Prostate gland (tissue), 2 donors: ENCODE results near the gene PHF12.

Source experiments
- POLR2AphosphoS5 ChIP-seq: sonication (generic); formaldehyde crosslinking; IDR thresholded peaks from one replicate; pipeline ENCODE4 v1.6.1; 2017; ENCODE audit warnings: antibody characterized with exemption
- TF ChIP-seq, protein P1 (sequence below), 4 experiments: fragments of 200-600 bp in 2 of 4; fragments of 450-650 bp in 2 of 4; sonication (generic) in 2 of 4; IDR thresholded peaks; 1 replicate in 3 of 4; 2 replicates in 1 of 4; pipeline ENCODE4 v1.5.1; 2016 to 2019; ENCODE audit warnings: antibody characterized with exemption in 4 of 4, mild to moderate bottlenecking in 2 of 4, moderate library complexity in 2 of 4

DNA sequence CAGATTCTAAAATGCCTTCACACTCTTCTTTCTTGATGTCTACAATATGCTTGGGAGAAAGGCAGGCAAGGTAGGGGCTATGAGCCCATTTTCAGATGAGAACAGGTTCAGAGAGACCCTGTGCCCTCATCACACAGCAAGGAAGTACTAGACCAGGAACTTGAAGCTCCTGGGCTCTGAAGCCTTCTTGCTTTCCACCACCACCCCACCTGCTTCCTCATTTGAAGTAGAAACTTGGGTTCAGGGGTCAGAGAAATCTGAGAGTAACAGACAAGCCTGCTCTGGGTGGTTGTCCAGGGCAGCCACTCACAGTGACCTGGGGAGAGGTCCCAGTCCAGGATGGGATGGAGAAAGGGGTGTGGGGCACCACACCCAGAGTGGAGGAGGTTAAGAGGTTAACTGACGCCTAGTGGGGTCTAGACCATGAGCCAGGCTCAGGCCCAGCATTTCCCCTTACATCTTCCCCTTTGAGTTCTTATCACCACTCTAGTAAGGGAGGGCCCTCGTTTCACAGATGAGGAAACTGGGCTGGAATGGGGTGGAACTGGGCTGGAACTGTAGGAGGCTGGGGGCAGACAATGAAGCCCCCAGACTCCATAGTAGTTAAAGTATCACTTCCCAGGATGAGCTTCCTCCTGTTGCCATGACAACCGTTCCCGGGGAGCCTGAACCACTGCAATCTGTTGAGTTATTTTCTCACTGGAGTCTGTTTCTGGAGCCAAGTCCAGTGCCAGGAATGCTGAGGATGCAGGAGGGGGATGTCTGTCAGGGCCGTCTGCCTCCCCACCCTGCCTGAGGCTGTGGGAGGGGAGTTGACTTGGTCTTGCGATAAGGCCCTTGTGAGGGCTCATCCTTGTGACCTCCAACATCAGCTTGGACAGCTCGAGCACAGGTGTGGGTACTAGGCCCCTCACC is 16.2 kb upstream of the PHF12 start:
- TF ChIP-seq, protein P1, sequence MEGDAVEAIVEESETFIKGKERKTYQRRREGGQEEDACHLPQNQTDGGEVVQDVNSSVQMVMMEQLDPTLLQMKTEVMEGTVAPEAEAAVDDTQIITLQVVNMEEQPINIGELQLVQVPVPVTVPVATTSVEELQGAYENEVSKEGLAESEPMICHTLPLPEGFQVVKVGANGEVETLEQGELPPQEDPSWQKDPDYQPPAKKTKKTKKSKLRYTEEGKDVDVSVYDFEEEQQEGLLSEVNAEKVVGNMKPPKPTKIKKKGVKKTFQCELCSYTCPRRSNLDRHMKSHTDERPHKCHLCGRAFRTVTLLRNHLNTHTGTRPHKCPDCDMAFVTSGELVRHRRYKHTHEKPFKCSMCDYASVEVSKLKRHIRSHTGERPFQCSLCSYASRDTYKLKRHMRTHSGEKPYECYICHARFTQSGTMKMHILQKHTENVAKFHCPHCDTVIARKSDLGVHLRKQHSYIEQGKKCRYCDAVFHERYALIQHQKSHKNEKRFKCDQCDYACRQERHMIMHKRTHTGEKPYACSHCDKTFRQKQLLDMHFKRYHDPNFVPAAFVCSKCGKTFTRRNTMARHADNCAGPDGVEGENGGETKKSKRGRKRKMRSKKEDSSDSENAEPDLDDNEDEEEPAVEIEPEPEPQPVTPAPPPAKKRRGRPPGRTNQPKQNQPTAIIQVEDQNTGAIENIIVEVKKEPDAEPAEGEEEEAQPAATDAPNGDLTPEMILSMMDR (IDR thresholded peaks at IDR 0.05) = no peak
- no peak for TF ChIP-seq POLR2AphosphoS5
